Fibroblast of lung (primary cell): ENCODE measurements around the gene NOPCHAP1. TPM values are rescaled to one million over a fixed set of nuclear protein-coding genes. Genes with fewer than 3 reads are reported as not detected.
A peak's percentile ranks its signal among the peaks of the same experiment; 100 is the strongest.

Experiments
- DNase-seq, 2 donors: peaks; one replicate each; pipeline versions ENCODE4 v3.0.0 to v3.0.0-alpha.2; 2010; ENCODE audit warnings: low read depth in 2 of 2
- H2AFZ ChIP-seq: 2 replicates; pipeline ENCODE4 v1.5.1; 2012; ENCODE audit warnings: low read length, control low read depth, inconsistent platforms
- H3K27ac ChIP-seq: 2 replicates; pipeline ENCODE4 v1.5.1; 2011; ENCODE audit warnings: low read length, control low read depth; ENCODE audit not compliant: insufficient read depth
- H3K27me3 ChIP-seq: 2 replicates; pipeline ENCODE4 v1.5.1; 2011; ENCODE audit warnings: mild to moderate bottlenecking, low read length; ENCODE audit not compliant: control insufficient read depth, insufficient read depth
- H3K36me3 ChIP-seq: 2 replicates; pipeline ENCODE4 v1.5.1; 2011; ENCODE audit warnings: low read length; ENCODE audit not compliant: control insufficient read depth, insufficient read depth
- H3K4me1 ChIP-seq: 2 replicates; pipeline ENCODE4 v1.5.1; 2011; ENCODE audit warnings: low read length; ENCODE audit not compliant: control insufficient read depth, insufficient read depth; ENCODE audit errors: extremely low read depth
- H3K4me2 ChIP-seq: 2 replicates; pipeline ENCODE4 v1.5.1; 2011; ENCODE audit warnings: low read length, control low read depth; ENCODE audit not compliant: insufficient read depth; ENCODE audit errors: extremely low read depth
- H3K4me3 ChIP-seq, 4 experiments: fragments of 200-600 bp in 1 of 4; sonication (generic) in 1 of 4; replicated peaks in 1 of 4; 2 replicates each; pipeline ENCODE4 v1.5.1; 2011 to 2016; ENCODE audit warnings: low read length in 4 of 4, low read depth in 3 of 4, mild to moderate bottlenecking in 3 of 4, control low read depth in 2 of 4, inconsistent platforms in 1 of 4, mixed read lengths in 1 of 4; ENCODE audit not compliant: insufficient read depth in 1 of 4; ENCODE audit errors: control extremely low read depth in 1 of 4
- H3K79me2 ChIP-seq: 2 replicates; pipeline ENCODE4 v1.5.1; 2012; ENCODE audit warnings: mild to moderate bottlenecking, low read length, inconsistent platforms; ENCODE audit not compliant: control insufficient read depth, insufficient read depth
- H3K9ac ChIP-seq: 2 replicates; pipeline ENCODE4 v1.5.1; 2011; ENCODE audit warnings: mild to moderate bottlenecking, low read length, control low read depth; ENCODE audit not compliant: insufficient read depth
- H3K9me3 ChIP-seq: 2 replicates; pipeline ENCODE4 v1.5.1; 2012; ENCODE audit warnings: low read depth, low read length; ENCODE audit not compliant: control insufficient read depth, insufficient read depth
- H4K20me1 ChIP-seq: 2 replicates; pipeline ENCODE4 v1.5.1; 2011; ENCODE audit warnings: low read length; ENCODE audit not compliant: control insufficient read depth, insufficient read depth; ENCODE audit errors: extremely low read depth
- CTCF ChIP-seq, 2 donors: IDR thresholded peaks in 1 of 2; conservative IDR thresholded peaks in 1 of 2; 1 replicate in 1 of 2; 2 replicates in 1 of 2; pipeline ENCODE4 v1.5.1; 2011 to 2012; ENCODE audit warnings: low read length in 2 of 2, control low read depth in 1 of 2, inconsistent platforms in 1 of 2, low read depth in 1 of 2, mild to moderate bottlenecking in 1 of 2
- EZH2 ChIP-seq: IDR thresholded peaks from 2 replicates; pipeline ENCODE4 v1.5.1; 2012; ENCODE audit warnings: low read length, control low read depth, mild to moderate bottlenecking; ENCODE audit errors: missing control alignments
- polyA plus RNA-seq, 2 donors: library from polyadenylated mRNA; depleted of rRNA in 1 of 2; stranded (reverse) in 1 of 2; unstranded in 1 of 2; fragments of >200 nt; gene quantifications; 2 replicates each; pipeline ENCODE4 v1.2.1, GENCODE V29; 2011 to 2012; ENCODE audit warnings: missing spikeins in 1 of 2
- total RNA-seq: library from RNA; depleted of rRNA; stranded (reverse); fragments of >200 nt; gene quantifications from 2 replicates; pipeline ENCODE4 v1.2.1, GENCODE V29; 2014

NOPCHAP1 gene
- total and polyA plus RNA-seq, 2 donors (not counting 1 experiment from before 2014, with no cell fraction given): 4.2 to 12.2 TPM

- Histone ChIP-seq H3K27ac (no peak overlapping the region), H3K79me2 (no peaks in the 10 kb centered on the region), H3K27me3 (no peaks in the 10 kb centered on the region)
Observed at GRCh38 chr12:104966677-104967076, 19.4 kb upstream of the NOPCHAP1 start.

GRCh38 chr12:104969343-104969742, 16.8 kb upstream of the NOPCHAP1 start:
- no peak overlapping the region for H3K27ac ChIP-seq
- H3K27me3 ChIP-seq: no peaks in the 10 kb centered on the region
- H3K9me3 ChIP-seq: no peaks in the 10 kb centered on the region
- H3K9ac ChIP-seq: no peak overlapping the region
- DNase-seq: no peak
- TF ChIP-seq CTCF (conservative IDR thresholded peaks at IDR 0.05 in 1 of 2, IDR thresholded peaks at IDR 0.05 in 1 of 2; ENCODE audit: low read depth in 1 of 2, low read length in 2 of 2) (no peak), EZH2 (no peak)
- H3K4me3 ChIP-seq: no peak overlapping the region
- H3K79me2 ChIP-seq: no peaks in the 10 kb centered on the region
- no peaks in the 10 kb centered on the region for H3K4me1 ChIP-seq
- no peak overlapping the region for H3K4me2 ChIP-seq
- no peaks in the 10 kb centered on the region for H4K20me1 ChIP-seq
- H2AFZ ChIP-seq: no peak overlapping the region
- H3K36me3 ChIP-seq: no peaks in the 10 kb centered on the region

More at GRCh38 chr12:104966677-104967076, 19.4 kb upstream of the NOPCHAP1 start:
- Histone ChIP-seq H3K4me2 (no peak overlapping the region), H3K9me3 (no peaks in the 10 kb centered on the region), H3K4me3 (no peak overlapping the region), H3K4me1 (no peaks in the 10 kb centered on the region), H3K9ac (no peak overlapping the region), H4K20me1 (no peaks in the 10 kb centered on the region), H3K36me3 (no peaks in the 10 kb centered on the region), H2AFZ (no peak overlapping the region)
- TF ChIP-seq EZH2 (no peak), CTCF (conservative IDR thresholded peaks at IDR 0.05 in 1 of 2, IDR thresholded peaks at IDR 0.05 in 1 of 2; ENCODE audit: low read depth in 1 of 2, low read length in 2 of 2) (no peak)
- no peak for DNase-seq

GRCh38 chr12:104971306-104971705, 14.8 kb upstream of the NOPCHAP1 start:
- no peak for TF ChIP-seq CTCF (conservative IDR thresholded peaks at IDR 0.05 in 1 of 2, IDR thresholded peaks at IDR 0.05 in 1 of 2; ENCODE audit: low read depth in 1 of 2, low read length in 2 of 2)
- no peak for TF ChIP-seq EZH2
- Histone ChIP-seq H3K27me3 (no peaks in the 10 kb centered on the region), H3K4me2 (no peak overlapping the region), H4K20me1 (no peaks in the 10 kb centered on the region), H2AFZ (no peak overlapping the region), H3K4me1 (no peaks in the 10 kb centered on the region), H3K27ac (no peak overlapping the region), H3K4me3 (no peak overlapping the region), H3K9ac (no peak overlapping the region), H3K79me2 (no peaks in the 10 kb centered on the region), H3K36me3 (no peaks in the 10 kb centered on the region), H3K9me3 (no peaks in the 10 kb centered on the region)
- DNase-seq: peak in 1 of 2 donors; percentile 40
